Left renal pelvis (tissue), 4 donors: Measurements from ENCODE around the gene SCN10A. TPM values are rescaled to one million over a fixed set of nuclear protein-coding genes. Genes with fewer than 3 reads are reported as not detected.

ENCODE experiments used
- DNase-seq, 4 donors: peaks; one replicate each; pipeline ENCODE4 v3.0.0-alpha.2; 2013; ENCODE audit warnings: low read depth in 4 of 4, low spot score in 3 of 4
- polyA plus RNA-seq, 4 donors: library from polyadenylated mRNA; unstranded; fragments of 120-200 nt; gene quantifications; one replicate each; pipeline ENCODE4 v1.2.1, GENCODE V29; 2013; ENCODE audit not compliant: insufficient read length in 4 of 4

Gene SCN10A
- polyA plus RNA-seq: not detected

- no peak for DNase-seq
Observed at GRCh38 chr3:38816026-38816425, at the start of gene SCN10A. Gene SCN10A, minus strand, starts transcription at chr3:38816217. Its CDS starts 22,207 bp downstream, at chr3:38794010.

- no peak for DNase-seq
Observed at GRCh38 chr3:38853011-38853410, 37.0 kb upstream of the SCN10A start.

- peak in 1 of 4 donors; percentile 24 for DNase-seq
Observed at GRCh38 chr3:38843898-38844297, 27.9 kb upstream of the SCN10A start.

GRCh38 chr3:38842266-38842965, 26.4 kb upstream of the SCN10A start:
- DNase-seq: no peak

GRCh38 chr3:38840987-38841386, 25.0 kb upstream of the SCN10A start:
- no peak for DNase-seq

GRCh38 chr3:38837358-38837757, 21.3 kb upstream of the SCN10A start:
- DNase-seq: no peak

- DNase-seq: no peak
Observed at GRCh38 chr3:38836561-38836960, 20.5 kb upstream of the SCN10A start.

- no peak for DNase-seq
Observed at GRCh38 chr3:38835939-38836338, 19.9 kb upstream of the SCN10A start.

- DNase-seq: no peak
Observed at GRCh38 chr3:38834717-38835116, 18.7 kb upstream of the SCN10A start.

- peak in 1 of 4 donors; percentile 18 for DNase-seq
Observed at GRCh38 chr3:38834110-38834509, 18.1 kb upstream of the SCN10A start.

GRCh38 chr3:38829404-38829803, 13.4 kb upstream of the SCN10A start:
- no peak for DNase-seq

GRCh38 chr3:38828681-38829080, 12.7 kb upstream of the SCN10A start:
- DNase-seq: no peak

- no peak for DNase-seq
Observed at GRCh38 chr3:38827791-38828190, 11.8 kb upstream of the SCN10A start.

- DNase-seq: no peak
Observed at GRCh38 chr3:38826001-38826400, 10.0 kb upstream of the SCN10A start.

GRCh38 chr3:38824349-38824748, 8.3 kb upstream of the SCN10A start:
- no peak for DNase-seq

- DNase-seq: no peak
Observed at GRCh38 chr3:38823722-38824121, 7.7 kb upstream of the SCN10A start.

GRCh38 chr3:38823186-38823585, 7.2 kb upstream of the SCN10A start:
- no peak for DNase-seq

GRCh38 chr3:38811822-38812221, 4.2 kb downstream of the SCN10A start:
- no peak for DNase-seq

GRCh38 chr3:38805765-38806386, 10.1 kb downstream of the SCN10A start:
- peak; percentile 41 to 75 (median 72) for DNase-seq

- no peak for DNase-seq
Observed at GRCh38 chr3:38805004-38805403, 11.0 kb downstream of the SCN10A start.

- no peak for DNase-seq
Observed at GRCh38 chr3:38800511-38800910, 15.5 kb downstream of the SCN10A start.

GRCh38 chr3:38793721-38794120, 22.3 kb downstream of the SCN10A start:
- no peak for DNase-seq
